K562 (cell line): ENCODE measurements around the gene ANKH. TPM values are rescaled to one million over a fixed set of nuclear protein-coding genes. Genes with fewer than 3 reads are reported as not detected.

Experiments used
- ATAC-seq: fragments of 200-7000 bp; cut with Tn5 transposase; 3 replicates; pipeline ENCODE4 v1.9.1; 2020; ENCODE audit warnings: moderate library complexity
- BruUV-seq: library from RNA; stranded (reverse); fragments of 400-500 nt; replicated peaks from 2 replicates; lab custom pipeline; 2021; lab: Mats Ljungman, UMichigan
- CTCF ChIA-PET: fragments of 300-600 bp; formaldehyde crosslinking; extraction: SDS; loops from one replicate; lab custom pipeline; 2021; ENCODE audit warnings: low intra/inter-chr PET ratio; lab: Yijun Ruan, JAX
- POLR2A ChIA-PET: fragments of 300-600, 350-650 bp; sonication (Branson Sonifier 250); formaldehyde crosslinking; extraction: SDS; loops from one replicate; lab custom pipeline; 2021; ENCODE audit warnings: antibody characterized with exemption, inconsistent platforms; lab: Yijun Ruan, JAX
- DNase-seq, 4 experiments: peaks; one replicate each; pipeline versions ENCODE4 v3.0.0 to v3.0.0-alpha.2; 2011 to 2018; ENCODE audit warnings: low spot score in 3 of 4, mixed read lengths in 3 of 4; ENCODE audit errors: extremely low read depth in 1 of 4
- FAIRE-seq: peaks from 2 replicates; lab custom pipeline; 2011; peaks lifted over from hg19 to GRCh38; lab: Jason Lieb, UNC
- H2AFZ ChIP-seq: 2 replicates; pipeline ENCODE4 v1.6.0; 2011; ENCODE audit warnings: low read depth, low read length, control low read depth, inconsistent platforms
- H3K27ac ChIP-seq: fragments of 200-600 bp; 3 replicates; pipeline ENCODE4 v1.8.0; 2011; ENCODE audit warnings: low read depth, mild to moderate bottlenecking, control low read depth, inconsistent platforms, low read length, moderate library complexity, mixed read lengths; ENCODE audit errors: extremely low read depth
- H3K27me3 ChIP-seq, 2 experiments: fragments of 300-600 bp in 1 of 2; 2 replicates in 1 of 2; 3 replicates in 1 of 2; pipeline versions ENCODE4 v1.6.0 to v1.8.0; 2011; ENCODE audit warnings: inconsistent platforms in 2 of 2, low read length in 2 of 2, mild to moderate bottlenecking in 1 of 2, mixed read lengths in 1 of 2, moderate library complexity in 1 of 2; ENCODE audit not compliant: control insufficient read depth in 2 of 2, insufficient read depth in 2 of 2
- H3K36me3 ChIP-seq: fragments of 300-600 bp; 3 replicates; pipeline ENCODE4 v1.8.0; 2011; ENCODE audit warnings: mild to moderate bottlenecking, low read length, inconsistent platforms; ENCODE audit not compliant: control insufficient read depth, insufficient read depth
- H3K4me1 ChIP-seq, 2 experiments: fragments of 200-600 bp in 1 of 2; replicated peaks in 1 of 2; 2 replicates in 1 of 2; 3 replicates in 1 of 2; pipeline versions ENCODE4 v1.5.1 to v1.8.0; 2011; ENCODE audit warnings: inconsistent platforms in 2 of 2, low read length in 2 of 2, mild to moderate bottlenecking in 1 of 2, mixed read lengths in 1 of 2, moderate library complexity in 1 of 2; ENCODE audit not compliant: control insufficient read depth in 2 of 2, insufficient read depth in 2 of 2
- H3K4me2 ChIP-seq: 2 replicates; pipeline ENCODE4 v1.6.1; 2011; ENCODE audit warnings: low read length, control low read depth, inconsistent platforms, mixed read lengths; ENCODE audit not compliant: insufficient read depth
- H3K4me3 ChIP-seq: fragments of 200-600 bp; sonication (generic), shearing (Covaris generic); 2 replicates; pipeline ENCODE4 v1.5.1; 2016; ENCODE audit warnings: control low read depth, inconsistent platforms
- H3K79me2 ChIP-seq: fragments of 200-600 bp; 3 replicates; pipeline ENCODE4 v1.8.0; 2011; ENCODE audit warnings: low read length, inconsistent platforms; ENCODE audit not compliant: control insufficient read depth, insufficient read depth
- H3K9ac ChIP-seq, 2 experiments: 2 replicates each; pipeline versions ENCODE4 v1.6.0 to v1.6.1; 2011; ENCODE audit warnings: low read depth in 2 of 2, low read length in 2 of 2, control low read depth in 1 of 2, inconsistent platforms in 1 of 2, mild to moderate bottlenecking in 1 of 2, mixed read lengths in 1 of 2; ENCODE audit not compliant: insufficient read depth in 1 of 2
- H3K9me1 ChIP-seq: one replicate; pipeline ENCODE4 v1.6.0; 2011; ENCODE audit warnings: inconsistent platforms, mild to moderate bottlenecking, low read length, moderate library complexity; ENCODE audit not compliant: control insufficient read depth, insufficient read depth
- H3K9me3 ChIP-seq: replicated peaks from 2 replicates; pipeline ENCODE4 v1.5.1; 2011; ENCODE audit warnings: low read depth, low read length, inconsistent platforms; ENCODE audit not compliant: control insufficient read depth, insufficient read depth
- H4K20me1 ChIP-seq: replicated peaks from 2 replicates; pipeline ENCODE4 v1.6.1; 2011; ENCODE audit warnings: low read length, inconsistent platforms, mixed read lengths; ENCODE audit not compliant: control insufficient read depth, insufficient read depth
- CEBPB ChIP-seq: fragments of 450-650 bp; IDR thresholded peaks from 2 replicates; pipeline ENCODE4 v1.6.1; 2016; ENCODE audit warnings: missing genetic modification characterization, missing compliant biosample characterization
- CEBPG ChIP-seq, 3 experiments: fragments of 200-800 bp in 1 of 3; sonication (Bioruptor generic) in 1 of 3; sonication (generic) in 1 of 3; formaldehyde crosslinking in 1 of 3; IDR thresholded peaks in 2 of 3; conservative IDR thresholded peaks in 1 of 3; 2 replicates each; pipeline versions ENCODE4 v1.6.1 to v1.8.0; 2016 to 2022; ENCODE audit warnings: missing compliant biosample characterization in 2 of 3, missing genetic modification characterization in 2 of 3, mild to moderate bottlenecking in 1 of 3, missing genetic modification reagents in 1 of 3
- HDAC6 ChIP-seq: IDR thresholded peaks from 2 replicates; pipeline ENCODE4 v1.6.1; 2012; ENCODE audit warnings: low read depth, mild to moderate bottlenecking, control low read depth, inconsistent platforms, low read length, moderate library complexity
- MAX ChIP-seq: sonication (generic); formaldehyde crosslinking; IDR thresholded peaks from 2 replicates; pipeline ENCODE4 v1.9.0; 2022; ENCODE audit warnings: mild to moderate bottlenecking, missing genetic modification reagents
- MEF2D ChIP-seq: conservative IDR thresholded peaks from 2 replicates; pipeline ENCODE4 v1.6.1; 2016; ENCODE audit warnings: low read depth, missing genetic modification characterization, missing compliant biosample characterization
- PURB ChIP-seq: sonication (generic); formaldehyde crosslinking; IDR thresholded peaks from 2 replicates; pipeline ENCODE4 v1.9.0; 2021; ENCODE audit warnings: low read depth, mild to moderate bottlenecking, missing genetic modification reagents
- ZNF311 ChIP-seq: fragments of 250-450 bp; sonication (Bioruptor Pico); IDR thresholded peaks from 2 replicates; pipeline ENCODE4 v1.4.0; 2020; ENCODE audit warnings: mild to moderate bottlenecking, moderate library complexity
- ZNF696 ChIP-seq: fragments of 250-450 bp; sonication (Bioruptor Pico); conservative IDR thresholded peaks from 2 replicates; pipeline ENCODE4 v1.4.0; 2020; ENCODE audit warnings: mild to moderate bottlenecking, moderate library complexity
- WGBS: fragments of 100-300 bp; shearing (Covaris generic); methylation state at CpG from one replicate; pipeline ENCODE4 v1.1.6; 2016; ENCODE audit warnings: low coverage, mixed read lengths; ENCODE audit not compliant: insufficient coverage; ENCODE audit errors: missing lambda C conversion rate; 5-methylcytosine and 5-hydroxymethylcytosine counted together
- in situ Hi-C: fragments of 300-500 bp; cut with MboI; formaldehyde crosslinking; loops from 4 replicates; pipeline ENCODE4 v1.15.0; 2018; ENCODE audit warnings: inconsistent platforms, mixed read lengths
- intact Hi-C: fragments of 100-400 bp; cut with micrococcal nuclease; formaldehyde crosslinking; loops from 2 replicates; pipeline ENCODE4 v1.14.2; 2022
- polyA plus RNA-seq, 8 experiments: library from polyadenylated mRNA; depleted of rRNA in 4 of 8; stranded (reverse) in 5 of 8; unstranded in 3 of 8; fragments of >200 nt; fragmentation: Nextera tagmentation in 2 of 8; fragmentation: Illumina TruSeq in 1 of 8; extraction: Ambion mirVana in 2 of 8; extraction: Trizol in 1 of 8; gene quantifications; 2 replicates each; pipeline versions ENCODE4 v1.2.1 to v1.2.3, GENCODE V29; 2011 to 2014; ENCODE audit warnings: inconsistent platforms in 1 of 8, missing spikeins in 1 of 8
- total RNA-seq, 7 experiments: library from RNA; depleted of rRNA in 6 of 7; stranded (reverse); fragments of >200 nt in 6 of 7; fragmentation: Illumina TruSeq in 2 of 7; extraction: Trizol in 2 of 7; gene quantifications; 2 replicates each; pipeline versions ENCODE4 v1.2.1 to v1.2.3, GENCODE V29; 2011 to 2021; ENCODE audit warnings: low replicate concordance in 1 of 7

Gene ANKH
- total and polyA plus RNA-seq, 9 of the 15 experiments (the other 6 are each of a cell fraction or from before 2014, with no cell fraction given), result 0.79 to 12.2 (median 4.5) TPM

DNA sequence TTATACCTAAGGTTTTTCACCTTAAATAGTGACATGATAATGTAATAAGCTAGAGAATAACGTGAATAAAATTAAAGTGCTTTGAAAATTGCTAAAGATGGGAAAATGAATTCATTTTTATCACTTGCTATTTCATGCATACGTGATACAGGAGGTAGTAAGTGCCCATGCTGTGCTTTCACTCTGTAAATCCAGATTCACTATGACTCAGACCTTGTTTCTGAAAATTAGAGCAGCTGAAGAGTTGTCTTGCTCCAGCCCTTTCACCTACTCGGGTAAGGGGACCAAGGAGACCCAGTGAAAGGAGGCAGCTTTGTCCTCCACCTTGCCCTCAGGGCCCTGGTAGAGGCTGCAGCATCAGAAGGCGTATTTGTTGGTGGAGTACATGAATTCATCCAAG is 87.9 kb downstream of the ANKH start (continued):
- TF ChIP-seq HDAC6 (no peak), PURB (no peak)
- TF ChIP-seq, all 486 proteins: peak for 0

DNA sequence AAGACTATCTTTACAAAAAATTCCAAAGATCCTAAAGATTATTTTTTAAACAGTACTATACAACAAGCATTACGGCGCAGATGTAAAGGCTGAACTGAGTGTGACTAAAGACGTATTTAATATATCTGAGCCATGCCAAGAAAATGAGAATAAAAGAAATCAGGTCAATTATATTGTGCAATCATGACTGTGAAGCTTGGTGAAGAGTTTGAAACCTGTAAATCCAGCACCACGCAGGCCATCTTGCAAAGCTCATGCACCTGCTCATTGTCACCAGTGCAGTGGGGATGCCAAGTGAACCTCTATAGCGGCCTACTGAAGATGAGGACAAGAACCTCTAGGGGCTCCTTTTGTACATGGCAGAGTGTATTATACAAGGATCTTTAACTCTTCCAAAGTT is 89.0 kb downstream of the ANKH start:
- 6% methylated on average over 5 of the region's 5 CpGs for WGBS
- FAIRE-seq (no peak), DNase-seq (no peak), ATAC-seq (no peak)
- in situ Hi-C loops (no loop called here), intact Hi-C loops (no loop called here)
- ChIA-PET CTCF (no interaction called here), POLR2A (interaction anchor here (0.6 kb wide), 1 partner anchor 27 kb away, joined by 3 read pairs; no protein-coding TSS in a partner anchor)
- TF ChIP-seq CEBPB (peak; percentile 73), CEBPG (CRISPR knock-in tag; IDR thresholded peaks at IDR 0.05) (no peak), CEBPG (tag; conservative IDR thresholded peaks at IDR 0.05 in 1 of 2, IDR thresholded peaks at IDR 0.05 in 1 of 2) (peak in 1 of 2 experiments; percentile 63; a peak in 2 of 4 replicates), MAX (CRISPR knock-in tag) (no peak), MEF2D (no peak), ZNF696 (CRISPR knock-in tag) (no peak), ZNF311 (CRISPR knock-in tag) (no peak)
- Histone ChIP-seq H3K9me1 (no peaks in the 10 kb centered on the region), H3K36me3 (no peaks in the 10 kb centered on the region), H3K4me1 (no peaks in the 10 kb centered on the region), H4K20me1 (no peaks in the 10 kb centered on the region), H3K79me2 (no peaks in the 10 kb centered on the region), H3K9me3 (no peaks in the 10 kb centered on the region), H3K4me3 (no peak overlapping the region), H3K9ac (no peak overlapping the region), H3K27me3 (peaks cover 0 to 13% of the 10 kb centered on the region in 2 experiments; a peak in 2 of 5 replicates), H3K27ac (no peak overlapping the region), H3K4me2 (no peak overlapping the region), H2AFZ (no peak overlapping the region)
- no TSS peak for BruUV-seq
